ENCODE measurements around the gene TJP2.
"Not testable (repeated sequence)": the region's sequence is repeated elsewhere in the genome, so short reads cannot be mapped to it uniquely, and the experiment has no call there.

TJP2 gene

DNA sequence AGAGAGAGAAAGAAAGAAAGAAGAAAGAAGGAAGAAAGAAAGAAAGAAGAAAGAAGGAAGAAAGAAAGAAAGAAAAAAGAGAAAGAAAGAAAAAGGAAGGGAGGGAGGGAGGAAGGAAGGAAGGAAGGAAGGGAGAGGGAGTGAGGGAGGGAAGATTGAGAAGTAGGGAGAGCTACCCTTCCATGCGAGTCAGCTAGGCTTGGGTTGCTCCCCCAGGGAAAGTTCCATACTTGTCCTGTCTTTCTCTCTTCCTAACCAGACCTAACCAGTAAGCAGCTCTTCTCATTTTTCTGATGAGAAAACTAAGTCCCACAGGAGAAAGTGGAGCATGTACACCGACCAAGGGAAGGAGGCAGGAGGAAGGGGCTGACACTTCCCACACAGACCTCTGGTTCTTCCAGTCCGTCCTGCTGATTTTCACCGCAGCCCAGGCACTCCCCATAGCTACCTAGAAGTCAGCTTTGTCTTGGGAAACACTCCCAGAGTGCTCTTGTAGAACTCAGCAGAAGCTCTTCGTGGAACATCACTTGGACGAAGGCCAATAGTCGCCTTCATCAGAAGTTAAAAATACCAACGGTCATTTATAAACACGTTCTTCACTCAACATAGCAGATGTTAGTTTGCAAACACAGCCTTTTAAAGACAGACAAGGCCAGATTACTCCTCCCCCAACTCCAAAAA is 121.9 kb downstream of the TJP2 start:
- no peak for DNase-seq (ENCODE audit: insufficient read length, low spot score)

GRCh38 chr9:69297300-69297980 is 123.4 kb downstream of the TJP2 start:
- TF ChIP-seq, protein P1, sequence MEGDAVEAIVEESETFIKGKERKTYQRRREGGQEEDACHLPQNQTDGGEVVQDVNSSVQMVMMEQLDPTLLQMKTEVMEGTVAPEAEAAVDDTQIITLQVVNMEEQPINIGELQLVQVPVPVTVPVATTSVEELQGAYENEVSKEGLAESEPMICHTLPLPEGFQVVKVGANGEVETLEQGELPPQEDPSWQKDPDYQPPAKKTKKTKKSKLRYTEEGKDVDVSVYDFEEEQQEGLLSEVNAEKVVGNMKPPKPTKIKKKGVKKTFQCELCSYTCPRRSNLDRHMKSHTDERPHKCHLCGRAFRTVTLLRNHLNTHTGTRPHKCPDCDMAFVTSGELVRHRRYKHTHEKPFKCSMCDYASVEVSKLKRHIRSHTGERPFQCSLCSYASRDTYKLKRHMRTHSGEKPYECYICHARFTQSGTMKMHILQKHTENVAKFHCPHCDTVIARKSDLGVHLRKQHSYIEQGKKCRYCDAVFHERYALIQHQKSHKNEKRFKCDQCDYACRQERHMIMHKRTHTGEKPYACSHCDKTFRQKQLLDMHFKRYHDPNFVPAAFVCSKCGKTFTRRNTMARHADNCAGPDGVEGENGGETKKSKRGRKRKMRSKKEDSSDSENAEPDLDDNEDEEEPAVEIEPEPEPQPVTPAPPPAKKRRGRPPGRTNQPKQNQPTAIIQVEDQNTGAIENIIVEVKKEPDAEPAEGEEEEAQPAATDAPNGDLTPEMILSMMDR (IDR thresholded peaks at IDR 0.05; ENCODE audit: insufficient read depth, missing control alignments): no peak
- DNase-seq (ENCODE audit: insufficient read length, low spot score): no peak

More for the DNA sequence above, 121.9 kb downstream of the TJP2 start:
- TF ChIP-seq, protein P1 (IDR thresholded peaks at IDR 0.05; ENCODE audit: insufficient read depth, missing control alignments): no peak
- FAIRE-seq: no peak

DNA sequence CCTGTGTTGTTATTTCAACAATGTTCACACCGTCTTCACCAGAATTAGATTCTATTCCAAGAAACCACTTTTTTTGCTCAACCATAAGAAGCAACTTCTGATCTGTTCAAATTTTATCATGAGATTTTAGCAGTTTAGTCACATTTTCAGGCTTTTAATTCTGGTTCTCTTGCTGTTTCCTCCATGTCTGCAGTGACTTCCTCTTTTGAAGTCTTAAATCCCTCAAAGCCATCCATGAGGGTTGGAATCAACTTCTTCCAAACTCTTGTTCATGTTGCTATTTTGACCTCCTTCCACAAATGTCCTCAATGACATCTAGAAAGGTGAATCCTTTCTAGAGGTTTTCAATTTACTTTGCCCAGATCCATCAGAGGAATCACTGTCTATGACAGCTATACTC is 125.2 kb downstream of the TJP2 start:
- DNase-seq (ENCODE audit: insufficient read length, low spot score) (no peak), FAIRE-seq (no peak)
- TF ChIP-seq, protein P1 (IDR thresholded peaks at IDR 0.05; ENCODE audit: insufficient read depth, missing control alignments): no peak

More at GRCh38 chr9:69297300-69297980, 123.4 kb downstream of the TJP2 start:
- FAIRE-seq: no peak

- TF ChIP-seq, protein P1 (IDR thresholded peaks at IDR 0.05; ENCODE audit: insufficient read depth, missing control alignments): no peak
- no peak for FAIRE-seq
- no peak for DNase-seq (ENCODE audit: insufficient read length, low spot score)
Measured at GRCh38 chr9:69299826-69300225, 125.7 kb downstream of the TJP2 start.

DNA sequence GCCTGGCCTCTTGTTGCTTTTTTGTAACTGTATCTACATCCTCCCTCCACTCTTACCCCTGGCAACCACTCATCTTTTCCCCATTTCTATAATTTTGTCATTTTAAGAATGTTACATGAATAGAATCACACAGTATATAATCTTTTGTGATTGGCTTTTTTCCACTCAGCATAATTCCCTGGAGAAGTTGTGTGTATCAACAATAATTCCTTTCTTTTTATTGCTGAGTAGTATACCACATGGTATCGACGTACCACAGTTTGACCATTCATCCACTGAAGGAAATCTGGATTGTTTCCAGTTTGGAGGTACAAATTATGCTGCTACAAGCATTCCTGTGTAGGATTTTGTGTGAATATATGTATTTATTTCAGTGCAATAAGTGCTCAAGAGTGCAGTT is 129.3 kb downstream of the TJP2 start:
- TF ChIP-seq, protein P1 (IDR thresholded peaks at IDR 0.05; ENCODE audit: insufficient read depth, missing control alignments): no peak
- no peak for DNase-seq (ENCODE audit: insufficient read length, low spot score)
- FAIRE-seq: no peak

DNA sequence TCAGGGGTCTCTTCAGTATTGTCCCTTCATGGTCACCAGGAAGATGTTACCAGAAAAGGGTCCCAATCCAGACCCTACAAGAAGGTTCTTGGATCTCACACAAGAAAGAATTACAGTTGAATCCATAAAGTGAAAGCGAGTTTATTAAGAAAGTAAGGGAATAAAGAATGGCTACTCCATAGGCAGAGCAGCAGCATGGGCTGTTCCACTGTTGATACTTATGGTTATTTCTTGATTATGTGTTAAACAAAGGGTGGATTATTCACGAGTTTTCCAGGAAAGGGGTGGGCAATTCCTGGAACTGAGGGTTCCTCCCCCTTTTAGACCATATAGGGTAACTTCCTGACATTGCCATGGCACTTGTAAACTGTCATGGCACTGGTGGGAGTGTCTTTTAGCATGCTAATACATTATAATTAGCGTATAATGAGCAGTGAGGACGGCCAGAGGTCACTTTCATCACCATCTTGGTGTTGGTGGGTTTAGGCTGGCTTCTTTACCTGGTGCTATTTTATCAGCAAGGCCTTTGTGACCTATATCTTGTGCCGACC is 132.9 kb downstream of the TJP2 start:
- FAIRE-seq; DNase-seq (ENCODE audit: insufficient read length, low spot score): not testable (repeated sequence)

DNA sequence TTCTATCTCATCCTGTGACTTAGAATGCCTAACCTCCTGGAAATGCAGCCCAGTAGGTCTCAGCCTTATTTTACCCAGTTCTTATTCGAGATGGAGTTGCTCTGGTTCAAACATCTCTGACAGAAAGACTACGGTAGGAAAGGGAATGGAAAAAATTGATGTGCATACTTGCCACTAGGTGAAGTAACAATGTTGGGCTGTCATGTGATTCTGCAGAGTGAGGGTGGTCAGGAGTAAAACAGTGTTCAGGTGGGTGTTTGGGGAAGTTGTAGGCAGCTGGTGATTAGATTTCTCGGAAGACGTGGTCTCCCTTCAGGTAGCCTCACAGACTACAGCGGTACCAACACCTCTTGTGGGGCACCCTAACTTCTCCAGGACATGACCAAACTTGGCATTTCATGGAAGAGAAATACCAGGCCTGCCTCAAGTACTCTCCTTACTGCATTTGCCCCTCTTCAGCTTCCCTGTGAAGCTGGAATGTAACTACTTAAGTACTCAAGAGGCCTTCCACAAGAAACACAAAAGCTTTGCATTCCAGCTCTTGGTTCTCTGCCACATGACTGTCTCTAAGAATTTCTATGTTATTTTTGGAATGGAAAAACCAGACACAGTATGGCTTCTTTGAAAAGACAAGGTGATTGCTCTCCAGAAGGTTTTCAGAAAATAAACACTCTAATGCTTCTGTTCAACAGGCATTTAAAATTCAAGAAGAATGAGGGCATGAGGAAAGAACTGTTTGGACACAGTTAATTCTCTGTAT is 133.5 kb downstream of the TJP2 start:
- TF ChIP-seq, protein P1 (IDR thresholded peaks at IDR 0.05; ENCODE audit: insufficient read depth, missing control alignments): no peak
- FAIRE-seq (no peak), DNase-seq (ENCODE audit: insufficient read length, low spot score) (no peak)

Measured in D721Med (cell line).